ENCODE results near the gene CD247. TPM values are rescaled to one million over a fixed set of nuclear protein-coding genes. Genes with fewer than 3 reads are reported as not detected.

The CD247 gene
- total RNA-seq, 3 donors from 2014 or later: 4.6 to 6.1 (median 4.6) TPM

- intact Hi-C loops (cut with DNase I, micrococcal nuclease): no loop called here
- Histone ChIP-seq H3K4me3 (no peak overlapping the region), H3K4me1 (ENCODE audit: low read depth) (no peaks in the 10 kb centered on the region), H3K9me3 (no peaks in the 10 kb centered on the region), H3K36me3 (ENCODE audit: low read depth) (no peaks in the 10 kb centered on the region)
- DNase-seq (no peak), ATAC-seq (no peak)
- no peak for TF ChIP-seq CTCF (IDR thresholded peaks at IDR 0.05)
These were observed 6.2 kb downstream of the CD247 start for GRCh38 chr1:167512046-167512654.

DNA sequence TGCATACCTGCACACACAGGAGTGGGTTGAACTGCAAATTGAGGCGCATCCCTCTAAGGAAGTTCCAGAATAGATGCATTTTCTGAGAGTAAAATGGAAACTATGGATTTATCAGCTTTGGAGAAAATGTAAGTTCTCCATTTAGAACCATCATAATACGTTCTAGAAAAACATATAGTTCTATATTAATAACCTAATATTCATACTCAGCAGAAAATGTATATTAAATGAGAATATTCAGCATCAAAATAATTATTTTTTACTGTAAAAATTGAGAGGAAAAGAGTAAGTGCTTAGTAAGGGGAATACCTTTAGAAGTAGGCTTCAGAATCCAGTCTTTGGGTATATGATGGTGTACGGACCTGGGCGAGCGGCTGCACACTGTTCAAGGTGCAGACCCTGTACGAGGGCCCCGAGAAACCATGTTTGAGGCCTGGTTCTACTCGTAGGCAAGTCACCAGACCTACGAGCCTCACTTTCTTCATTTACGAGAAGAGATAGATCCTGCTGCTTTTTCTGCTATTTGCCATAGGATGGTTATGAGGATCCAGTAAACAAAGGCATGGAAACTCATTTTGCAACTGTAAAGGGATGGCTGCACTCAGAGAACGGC, 6.8 kb downstream of the CD247 start:
- no peak for TF ChIP-seq CTCF (IDR thresholded peaks at IDR 0.05)
- Histone ChIP-seq H3K4me3 (no peak overlapping the region), H3K36me3 (ENCODE audit: low read depth) (no peaks in the 10 kb centered on the region), H3K4me1 (ENCODE audit: low read depth) (no peaks in the 10 kb centered on the region), H3K9me3 (no peaks in the 10 kb centered on the region)
- DNase-seq: no peak
- intact Hi-C loops (cut with DNase I, micrococcal nuclease): no loop called here
- no peak for ATAC-seq

GRCh38 chr1:167510881-167511280, 7.4 kb downstream of the CD247 start:
- Histone ChIP-seq H3K9me3 (no peaks in the 10 kb centered on the region), H3K4me1 (ENCODE audit: low read depth) (no peaks in the 10 kb centered on the region), H3K36me3 (ENCODE audit: low read depth) (no peaks in the 10 kb centered on the region), H3K4me3 (no peak overlapping the region)
- DNase-seq (no peak), ATAC-seq (no peak)
- no peak for TF ChIP-seq CTCF (IDR thresholded peaks at IDR 0.05)
- intact Hi-C loops (cut with DNase I, micrococcal nuclease): no loop called here

- no peaks in the 10 kb centered on the region for H3K9me3 ChIP-seq
- intact Hi-C loops (cut with DNase I, micrococcal nuclease): no loop called here
- ATAC-seq: no peak
- DNase-seq: no peak
- H3K36me3 ChIP-seq (ENCODE audit: low read depth): no peaks in the 10 kb centered on the region
- no peaks in the 10 kb centered on the region for H3K4me1 ChIP-seq (ENCODE audit: low read depth)
- TF ChIP-seq CTCF (IDR thresholded peaks at IDR 0.05): no peak
- no peak overlapping the region for H3K4me3 ChIP-seq
These were observed 8.1 kb downstream of the CD247 start for GRCh38 chr1:167510244-167510643.

- no peaks in the 10 kb centered on the region for H3K4me1 ChIP-seq (ENCODE audit: low read depth)
- ATAC-seq (no peak), DNase-seq (no peak)
- no peaks in the 10 kb centered on the region for H3K9me3 ChIP-seq
- TF ChIP-seq CTCF (IDR thresholded peaks at IDR 0.05): no peak
- intact Hi-C loops (cut with DNase I, micrococcal nuclease): no loop called here
- H3K36me3 ChIP-seq (ENCODE audit: low read depth): no peaks in the 10 kb centered on the region
- H3K4me3 ChIP-seq: no peak overlapping the region
These were observed 8.7 kb downstream of the CD247 start for GRCh38 chr1:167509587-167509986.
